COLO829 (cell line): Measurements from ENCODE around the gene SVIL.
"Not testable (repeated sequence)": the region's sequence is repeated elsewhere in the genome, so short reads cannot be mapped to it uniquely, and the experiment has no call there.

ENCODE experiments used
- DNase-seq: peaks from one replicate; pipeline ENCODE4 v3.0.0; 2012; ENCODE audit warnings: low spot score

SVIL gene

GRCh38 chr10:29539412-29539811 lies 95.4 kb downstream of the SVIL start:
- DNase-seq = no peak

GRCh38 chr10:29537799-29538198 lies 97.0 kb downstream of the SVIL start:
- DNase-seq = peak; percentile 64

GRCh38 chr10:29536691-29537090 lies 98.1 kb downstream of the SVIL start:
- not testable (repeated sequence) for DNase-seq

GRCh38 chr10:29535778-29536453 lies 98.9 kb downstream of the SVIL start:
- DNase-seq = no peak

GRCh38 chr10:29535012-29535777 lies 99.6 kb downstream of the SVIL start:
- DNase-seq = peak; percentile 85

GRCh38 chr10:29534590-29534989 lies 100.2 kb downstream of the SVIL start:
- DNase-seq = no peak

- DNase-seq = peak; percentile 81
These were observed 101.0 kb downstream of the SVIL start for GRCh38 chr10:29533696-29534285.

- no peak for DNase-seq
These were observed 101.7 kb downstream of the SVIL start for GRCh38 chr10:29533046-29533445.

GRCh38 chr10:29532256-29532878 lies 102.4 kb downstream of the SVIL start:
- DNase-seq = no peak

- DNase-seq = no peak
These were observed 104.4 kb downstream of the SVIL start for GRCh38 chr10:29530112-29530976.

- DNase-seq = no peak
These were observed 105.6 kb downstream of the SVIL start for GRCh38 chr10:29529146-29529545.

- DNase-seq = no peak
These were observed 109.0 kb downstream of the SVIL start for GRCh38 chr10:29525762-29526161.

GRCh38 chr10:29524720-29525119 lies 110.1 kb downstream of the SVIL start:
- no peak for DNase-seq

- no peak for DNase-seq
These were observed 110.5 kb downstream of the SVIL start for GRCh38 chr10:29524294-29524693.

GRCh38 chr10:29522918-29523317 lies 111.9 kb downstream of the SVIL start:
- DNase-seq = no peak

- DNase-seq = no peak
These were observed 112.5 kb downstream of the SVIL start for GRCh38 chr10:29522061-29522855.

- DNase-seq = no peak
These were observed 115.1 kb downstream of the SVIL start for GRCh38 chr10:29519659-29520058.

GRCh38 chr10:29517352-29517923 lies 117.3 kb downstream of the SVIL start:
- DNase-seq = no peak

- not testable (repeated sequence) for DNase-seq
These were observed 118.3 kb downstream of the SVIL start for GRCh38 chr10:29516309-29516932.

- DNase-seq = not testable (repeated sequence)
These were observed 118.9 kb downstream of the SVIL start for GRCh38 chr10:29515879-29516278.
